ENCODE data around the gene PHACTR2. TPM values are rescaled to one million over a fixed set of nuclear protein-coding genes. Genes with fewer than 3 reads are reported as not detected.
A peak's percentile ranks its signal among the peaks of the same experiment; 100 is the strongest.

The PHACTR2 gene
- total and polyA plus RNA-seq, 2 of the 13 experiments (the other 11 are each of a cell fraction or from before 2014, with no cell fraction given) = 11.3 to 28.2 TPM

DNA sequence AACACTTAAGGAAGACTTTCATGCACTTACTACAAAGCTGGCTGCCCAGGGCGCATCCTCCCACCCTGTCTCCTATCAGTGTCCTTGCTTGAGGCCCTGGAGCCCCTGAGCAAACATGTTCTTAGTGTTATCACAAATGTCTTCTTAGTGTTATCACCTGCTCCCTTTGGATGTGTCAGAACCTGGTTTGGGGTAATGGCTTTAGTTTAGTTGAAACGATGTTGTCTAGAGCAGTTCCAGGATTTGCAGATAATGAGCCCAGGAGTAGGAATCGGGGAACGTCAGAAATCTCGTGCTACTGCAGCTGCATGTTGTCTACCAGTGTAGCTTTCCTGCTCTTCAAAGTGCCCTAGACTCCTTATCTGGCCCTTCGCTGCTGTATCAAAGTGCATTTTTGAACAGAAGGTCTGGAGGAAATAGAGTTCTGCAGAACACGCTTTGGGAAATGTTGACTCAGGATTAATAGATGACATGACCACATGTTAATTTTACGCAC is 69.6 kb downstream of the PHACTR2 start (continued):
- TF ChIP-seq ZNF747 (CRISPR knock-in tag; IDR thresholded peaks at IDR 0.05; ENCODE audit: borderline replicate concordance) (no peak), ZNF124 (CRISPR knock-in tag; IDR thresholded peaks at IDR 0.05) (no peak), MED8 (CRISPR knock-in tag; IDR thresholded peaks at IDR 0.05; ENCODE audit: insufficient replicate concordance) (no peak), KMT2A (CRISPR knock-in tag; IDR thresholded peaks at IDR 0.05) (peak; percentile 44; the same call in 1 of the 2 replicates), MIER2 (CRISPR knock-in tag; IDR thresholded peaks at IDR 0.05) (0 out of 2 replicates have a peak, but pooled peaks have one; percentile 67), ASH2L (IDR thresholded peaks at IDR 0.05; ENCODE audit: insufficient read length, low read depth, low read length) (peak; percentile 67), ZFP36 (IDR thresholded peaks at IDR 0.05; ENCODE audit: borderline replicate concordance, low read depth, low read length, partially characterized antibody) (no peak), HNRNPUL1 (IDR thresholded peaks at IDR 0.05; ENCODE audit: low read depth, low read length) (no peak), NFIC (IDR thresholded peaks at IDR 0.05; ENCODE audit: low read length) (peak; percentile 52; the same call in 1 of the 2 replicates), ZNF441 (CRISPR knock-in tag; IDR thresholded peaks at IDR 0.05; ENCODE audit: borderline replicate concordance) (no peak), ZBTB7B (CRISPR knock-in tag; IDR thresholded peaks at IDR 0.05) (peak; percentile 80)
- TF ChIP-seq, protein P1, sequence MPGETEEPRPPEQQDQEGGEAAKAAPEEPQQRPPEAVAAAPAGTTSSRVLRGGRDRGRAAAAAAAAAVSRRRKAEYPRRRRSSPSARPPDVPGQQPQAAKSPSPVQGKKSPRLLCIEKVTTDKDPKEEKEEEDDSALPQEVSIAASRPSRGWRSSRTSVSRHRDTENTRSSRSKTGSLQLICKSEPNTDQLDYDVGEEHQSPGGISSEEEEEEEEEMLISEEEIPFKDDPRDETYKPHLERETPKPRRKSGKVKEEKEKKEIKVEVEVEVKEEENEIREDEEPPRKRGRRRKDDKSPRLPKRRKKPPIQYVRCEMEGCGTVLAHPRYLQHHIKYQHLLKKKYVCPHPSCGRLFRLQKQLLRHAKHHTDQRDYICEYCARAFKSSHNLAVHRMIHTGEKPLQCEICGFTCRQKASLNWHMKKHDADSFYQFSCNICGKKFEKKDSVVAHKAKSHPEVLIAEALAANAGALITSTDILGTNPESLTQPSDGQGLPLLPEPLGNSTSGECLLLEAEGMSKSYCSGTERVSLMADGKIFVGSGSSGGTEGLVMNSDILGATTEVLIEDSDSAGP (CRISPR knock-in tag; IDR thresholded peaks at IDR 0.05; ENCODE audit: borderline replicate concordance) = no peak
- TF ChIP-seq, protein P2, sequence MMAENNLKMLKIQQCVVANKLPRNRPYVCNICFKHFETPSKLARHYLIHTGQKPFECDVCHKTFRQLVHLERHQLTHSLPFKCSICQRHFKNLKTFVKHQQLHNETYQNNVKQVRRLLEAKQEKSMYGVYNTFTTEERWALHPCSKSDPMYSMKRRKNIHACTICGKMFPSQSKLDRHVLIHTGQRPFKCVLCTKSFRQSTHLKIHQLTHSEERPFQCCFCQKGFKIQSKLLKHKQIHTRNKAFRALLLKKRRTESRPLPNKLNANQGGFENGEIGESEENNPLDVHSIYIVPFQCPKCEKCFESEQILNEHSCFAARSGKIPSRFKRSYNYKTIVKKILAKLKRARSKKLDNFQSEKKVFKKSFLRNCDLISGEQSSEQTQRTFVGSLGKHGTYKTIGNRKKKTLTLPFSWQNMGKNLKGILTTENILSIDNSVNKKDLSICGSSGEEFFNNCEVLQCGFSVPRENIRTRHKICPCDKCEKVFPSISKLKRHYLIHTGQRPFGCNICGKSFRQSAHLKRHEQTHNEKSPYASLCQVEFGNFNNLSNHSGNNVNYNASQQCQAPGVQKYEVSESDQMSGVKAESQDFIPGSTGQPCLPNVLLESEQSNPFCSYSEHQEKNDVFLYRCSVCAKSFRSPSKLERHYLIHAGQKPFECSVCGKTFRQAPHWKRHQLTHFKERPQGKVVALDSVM (CRISPR knock-in tag; IDR thresholded peaks at IDR 0.05) = no peak
- TF ChIP-seq, protein P3, sequence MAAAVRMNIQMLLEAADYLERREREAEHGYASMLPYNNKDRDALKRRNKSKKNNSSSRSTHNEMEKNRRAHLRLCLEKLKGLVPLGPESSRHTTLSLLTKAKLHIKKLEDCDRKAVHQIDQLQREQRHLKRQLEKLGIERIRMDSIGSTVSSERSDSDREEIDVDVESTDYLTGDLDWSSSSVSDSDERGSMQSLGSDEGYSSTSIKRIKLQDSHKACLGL (CRISPR knock-in tag; IDR thresholded peaks at IDR 0.05) = no peak
- TF ChIP-seq, protein P4, sequence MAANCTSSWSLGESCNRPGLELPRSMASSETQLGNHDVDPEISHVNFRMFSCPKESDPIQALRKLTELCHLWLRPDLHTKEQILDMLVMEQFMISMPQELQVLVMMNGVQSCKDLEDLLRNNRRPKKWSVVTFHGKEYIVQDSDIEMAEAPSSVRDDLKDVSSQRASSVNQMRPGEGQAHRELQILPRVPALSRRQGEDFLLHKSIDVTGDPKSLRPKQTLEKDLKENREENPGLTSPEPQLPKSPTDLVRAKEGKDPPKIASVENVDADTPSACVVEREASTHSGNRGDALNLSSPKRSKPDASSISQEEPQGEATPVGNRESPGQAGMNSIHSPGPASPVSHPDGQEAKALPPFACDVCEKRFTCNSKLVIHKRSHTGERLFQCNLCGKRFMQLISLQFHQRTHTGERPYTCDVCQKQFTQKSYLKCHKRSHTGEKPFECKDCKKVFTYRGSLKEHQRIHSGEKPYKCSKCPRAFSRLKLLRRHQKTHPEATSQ (CRISPR knock-in tag; IDR thresholded peaks at IDR 0.05; ENCODE audit: borderline replicate concordance) = no peak
- TF ChIP-seq, protein P5, sequence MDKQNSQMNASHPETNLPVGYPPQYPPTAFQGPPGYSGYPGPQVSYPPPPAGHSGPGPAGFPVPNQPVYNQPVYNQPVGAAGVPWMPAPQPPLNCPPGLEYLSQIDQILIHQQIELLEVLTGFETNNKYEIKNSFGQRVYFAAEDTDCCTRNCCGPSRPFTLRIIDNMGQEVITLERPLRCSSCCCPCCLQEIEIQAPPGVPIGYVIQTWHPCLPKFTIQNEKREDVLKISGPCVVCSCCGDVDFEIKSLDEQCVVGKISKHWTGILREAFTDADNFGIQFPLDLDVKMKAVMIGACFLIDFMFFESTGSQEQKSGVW (CRISPR knock-in tag; IDR thresholded peaks at IDR 0.05; ENCODE audit: borderline replicate concordance) = no peak
- TF ChIP-seq, protein P6, sequence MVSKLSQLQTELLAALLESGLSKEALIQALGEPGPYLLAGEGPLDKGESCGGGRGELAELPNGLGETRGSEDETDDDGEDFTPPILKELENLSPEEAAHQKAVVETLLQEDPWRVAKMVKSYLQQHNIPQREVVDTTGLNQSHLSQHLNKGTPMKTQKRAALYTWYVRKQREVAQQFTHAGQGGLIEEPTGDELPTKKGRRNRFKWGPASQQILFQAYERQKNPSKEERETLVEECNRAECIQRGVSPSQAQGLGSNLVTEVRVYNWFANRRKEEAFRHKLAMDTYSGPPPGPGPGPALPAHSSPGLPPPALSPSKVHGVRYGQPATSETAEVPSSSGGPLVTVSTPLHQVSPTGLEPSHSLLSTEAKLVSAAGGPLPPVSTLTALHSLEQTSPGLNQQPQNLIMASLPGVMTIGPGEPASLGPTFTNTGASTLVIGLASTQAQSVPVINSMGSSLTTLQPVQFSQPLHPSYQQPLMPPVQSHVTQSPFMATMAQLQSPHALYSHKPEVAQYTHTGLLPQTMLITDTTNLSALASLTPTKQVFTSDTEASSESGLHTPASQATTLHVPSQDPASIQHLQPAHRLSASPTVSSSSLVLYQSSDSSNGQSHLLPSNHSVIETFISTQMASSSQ (IDR thresholded peaks at IDR 0.05; ENCODE audit: low read depth) = peak; percentile 42; the same call in 1 of the 2 replicates
- TF ChIP-seq, protein P6 (CRISPR knock-in tag; IDR thresholded peaks at IDR 0.05; ENCODE audit: borderline replicate concordance) = peak; percentile 71; the same call in 1 of the 2 replicates

Measured in HepG2 (cell line).